Duodenal mucosa (tissue), 2 donors: ENCODE results near the gene SCNN1B.

Experiments
- H3K27ac ChIP-seq: one replicate; pipeline ENCODE4 v1.7.0; 2013; ENCODE audit warnings: low read depth, low read length
- H3K27me3 ChIP-seq, 2 donors: one replicate each; pipeline ENCODE4 v1.7.0; 2013; ENCODE audit warnings: low read length in 2 of 2, control low read depth in 1 of 2; ENCODE audit not compliant: insufficient read depth in 2 of 2, control insufficient read depth in 1 of 2
- H3K36me3 ChIP-seq, 2 donors: one replicate each; pipeline ENCODE4 v1.7.0; 2013; ENCODE audit warnings: low read length in 2 of 2, control low read depth in 1 of 2; ENCODE audit not compliant: insufficient read depth in 2 of 2, control insufficient read depth in 1 of 2
- H3K4me1 ChIP-seq, 2 donors: one replicate each; pipeline ENCODE4 v1.7.0; 2013; ENCODE audit warnings: low read length in 2 of 2, control low read depth in 1 of 2; ENCODE audit not compliant: insufficient read depth in 2 of 2, control insufficient read depth in 1 of 2
- H3K4me3 ChIP-seq, 2 donors: one replicate each; pipeline ENCODE4 v1.7.0; 2013; ENCODE audit warnings: low read length in 2 of 2, low read depth in 1 of 2
- H3K9ac ChIP-seq, 2 donors: one replicate each; pipeline ENCODE4 v1.7.0; 2013; ENCODE audit warnings: low read length in 2 of 2, low read depth in 1 of 2
- H3K9me3 ChIP-seq, 2 donors: one replicate each; pipeline ENCODE4 v1.7.0; 2013; ENCODE audit warnings: low read length in 2 of 2, control low read depth in 1 of 2; ENCODE audit not compliant: control insufficient read depth in 1 of 2

The SCNN1B gene

DNA sequence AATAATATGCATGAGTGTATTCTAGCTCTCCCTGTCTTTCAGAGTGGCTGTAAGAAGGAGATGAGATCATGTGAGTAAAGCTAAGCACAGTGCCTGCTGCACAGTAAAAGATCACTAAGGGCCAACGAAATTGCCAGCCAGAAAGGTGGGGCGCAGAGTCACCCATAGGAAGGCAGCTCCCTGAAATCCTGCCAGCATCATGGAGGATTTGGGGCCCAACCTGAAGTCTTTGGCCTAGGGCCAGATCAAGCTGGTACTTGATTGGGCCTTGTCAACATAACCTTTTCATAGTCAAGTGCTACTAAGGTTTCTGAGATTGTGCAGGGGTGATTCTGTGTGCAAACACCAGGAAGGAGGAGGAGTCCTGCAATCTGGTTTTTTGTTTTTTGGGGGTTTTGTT is 16.5 kb downstream of the SCNN1B start:
- Histone ChIP-seq H3K9ac (no peak overlapping the region), H3K4me1 (no peaks in the 10 kb centered on the region), H3K4me3 (no peak overlapping the region), H3K36me3 (no peaks in the 10 kb centered on the region), H3K27me3 (no peaks in the 10 kb centered on the region), H3K9me3 (no peaks in the 10 kb centered on the region), H3K27ac (no peak overlapping the region)

DNA sequence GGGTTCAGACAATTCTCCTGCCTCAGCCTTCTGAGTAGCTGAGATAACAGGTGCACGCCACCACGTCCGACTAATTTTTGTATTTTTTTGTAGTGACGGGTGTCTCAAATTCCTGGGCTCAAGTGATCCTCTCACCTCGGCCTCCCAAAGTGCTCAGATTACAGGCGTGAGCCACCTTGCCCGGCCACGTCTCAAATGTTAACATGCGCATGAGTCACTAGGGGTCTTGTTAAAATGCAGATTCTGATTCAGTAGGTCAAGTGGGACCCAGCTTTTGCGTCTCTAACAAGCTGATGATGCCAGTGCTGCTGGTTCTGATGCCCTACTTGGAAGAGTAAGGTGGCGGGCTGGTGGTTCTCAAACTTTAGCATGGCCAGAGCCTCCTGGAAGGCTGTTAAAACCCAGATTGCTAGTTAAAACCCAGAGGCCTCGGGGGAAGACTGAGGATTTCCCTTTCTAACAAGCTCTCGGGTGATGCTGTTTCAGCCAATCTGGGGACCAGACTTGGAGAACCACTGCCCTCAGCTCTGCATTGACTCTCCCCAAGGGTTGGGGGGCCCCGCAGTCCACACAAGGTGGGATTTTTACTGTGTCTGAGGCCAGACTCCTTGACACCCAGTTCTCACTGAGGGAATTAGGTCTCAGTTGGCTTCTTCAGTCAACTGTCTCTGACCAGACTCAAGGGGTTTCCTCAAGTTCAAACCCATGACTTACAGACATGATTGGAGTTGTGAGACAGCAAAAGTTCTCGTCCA is 17.9 kb downstream of the SCNN1B start:
- Histone ChIP-seq H3K27me3 (no peaks in the 10 kb centered on the region), H3K27ac (no peak overlapping the region), H3K36me3 (no peaks in the 10 kb centered on the region), H3K4me3 (no peak overlapping the region), H3K4me1 (no peaks in the 10 kb centered on the region), H3K9me3 (no peaks in the 10 kb centered on the region), H3K9ac (no peak overlapping the region)

DNA sequence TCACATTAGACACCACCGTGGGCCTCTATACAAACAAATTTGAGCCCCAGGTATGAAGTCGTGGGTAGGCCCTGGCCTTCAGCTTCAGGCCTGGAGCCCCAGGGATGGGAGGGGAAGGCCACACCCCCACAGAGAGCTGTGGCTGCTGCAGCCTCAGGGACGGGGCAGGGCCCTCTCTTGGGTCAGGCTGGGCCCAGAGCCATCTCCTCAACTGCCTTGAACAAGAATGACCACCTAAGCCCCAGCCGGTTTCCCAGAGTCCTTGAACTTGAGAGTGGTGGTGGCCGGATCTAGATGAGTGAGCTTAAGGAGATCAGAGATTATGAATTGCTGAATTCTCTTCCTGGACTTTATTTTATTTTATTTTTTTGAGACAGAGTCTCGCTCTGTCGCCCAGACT is 18.6 kb downstream of the SCNN1B start:
- no peak overlapping the region for H3K4me3 ChIP-seq
- no peaks in the 10 kb centered on the region for H3K27me3 ChIP-seq
- no peak overlapping the region for H3K27ac ChIP-seq
- H3K9me3 ChIP-seq = no peaks in the 10 kb centered on the region
- H3K9ac ChIP-seq = no peak overlapping the region
- H3K36me3 ChIP-seq = no peaks in the 10 kb centered on the region
- no peaks in the 10 kb centered on the region for H3K4me1 ChIP-seq

DNA sequence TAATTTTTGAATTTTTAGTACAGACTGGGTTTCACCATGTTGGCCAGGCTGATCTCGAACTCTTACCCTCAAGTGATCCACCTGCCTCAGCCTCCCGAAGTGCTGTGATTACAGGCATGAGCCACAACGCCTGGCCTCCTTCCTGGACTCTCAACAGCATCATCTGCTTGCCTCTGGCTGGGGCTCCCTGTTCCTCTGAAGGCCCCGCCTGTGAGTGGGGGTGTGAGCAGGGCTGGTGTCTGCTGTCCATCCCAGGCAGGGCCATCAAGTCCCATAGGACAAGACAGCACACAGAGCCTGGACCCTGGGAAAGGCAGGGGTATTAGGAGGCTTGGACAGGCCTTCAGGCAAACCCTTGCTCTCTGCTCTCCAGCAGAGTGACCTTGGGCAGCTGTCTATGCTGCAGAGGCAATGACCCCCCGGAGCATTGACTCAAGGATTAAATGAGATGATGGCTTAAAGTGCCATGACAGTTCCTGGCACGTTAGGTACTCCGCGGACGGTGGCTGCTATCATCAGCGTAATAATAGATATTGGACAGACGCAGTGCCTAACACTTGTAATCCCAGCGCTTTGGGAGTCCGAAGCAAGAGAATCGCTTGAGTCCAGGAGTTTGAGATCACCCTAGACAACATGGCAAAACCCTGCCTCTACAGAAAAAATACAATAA is 19.2 kb downstream of the SCNN1B start:
- no peaks in the 10 kb centered on the region for H3K9me3 ChIP-seq
- H3K4me1 ChIP-seq = no peaks in the 10 kb centered on the region
- H3K27me3 ChIP-seq = no peaks in the 10 kb centered on the region
- H3K9ac ChIP-seq = no peak overlapping the region
- H3K27ac ChIP-seq = no peak overlapping the region
- no peaks in the 10 kb centered on the region for H3K36me3 ChIP-seq
- H3K4me3 ChIP-seq = no peak overlapping the region

DNA sequence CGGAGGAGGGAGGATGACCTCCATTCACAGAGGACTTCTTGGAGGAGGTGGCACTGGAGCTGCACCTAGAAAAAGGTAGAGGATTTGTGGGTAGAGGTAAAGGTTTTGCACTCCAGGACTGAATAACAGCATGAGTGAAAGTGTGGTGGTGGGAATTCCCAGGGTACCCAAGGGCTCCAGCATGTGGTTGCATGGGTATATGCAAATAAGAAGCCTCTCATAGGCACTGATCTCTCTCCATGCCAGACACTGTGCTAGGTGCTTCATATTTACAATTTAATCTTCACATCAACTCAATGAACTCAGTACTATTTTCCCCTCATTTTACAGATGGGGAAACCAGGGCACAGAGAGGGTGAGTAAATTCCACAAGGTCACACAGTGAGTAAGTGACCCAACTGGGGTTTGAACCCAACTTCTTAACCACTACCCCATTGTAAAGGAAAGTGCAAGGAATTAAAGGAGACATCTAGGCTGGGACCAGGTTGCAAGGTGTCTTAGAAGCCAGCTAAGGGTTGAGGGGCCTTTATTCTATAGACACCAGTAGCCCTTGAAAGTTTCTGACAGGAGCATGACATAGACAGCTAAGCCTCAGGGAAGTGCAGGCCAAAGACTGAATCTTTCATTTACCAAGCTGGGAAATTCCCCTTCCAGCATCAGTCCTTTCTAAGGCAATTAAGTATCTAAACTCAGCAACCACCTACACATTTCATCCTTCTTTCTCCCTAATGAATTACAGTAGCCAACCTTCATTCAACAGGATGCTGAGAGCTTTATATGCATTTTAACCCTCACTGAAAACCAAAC is 21.3 kb downstream of the SCNN1B start:
- no peak overlapping the region for H3K9ac ChIP-seq

DNA sequence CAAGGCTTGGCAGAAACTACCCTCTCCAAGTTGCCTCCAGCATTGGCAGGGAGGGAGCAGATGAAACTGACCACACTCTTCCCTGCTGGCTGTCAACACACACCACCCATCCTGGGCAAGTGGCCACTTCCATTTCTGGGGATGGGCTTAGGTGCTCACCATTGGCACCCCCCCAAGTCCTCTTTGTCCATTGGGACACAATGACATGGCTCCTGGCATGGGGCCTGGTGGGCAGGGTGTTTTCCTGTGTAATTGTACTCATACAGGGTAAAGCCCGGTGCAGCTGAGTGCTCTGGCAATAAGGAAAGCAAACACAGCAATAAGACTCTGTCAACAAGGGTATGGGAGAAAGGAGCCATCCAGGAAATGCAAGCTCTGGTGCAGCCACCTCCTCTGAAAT is 22.6 kb downstream of the SCNN1B start:
- Histone ChIP-seq H3K9ac (no peak overlapping the region), H3K27me3 (no peaks in the 10 kb centered on the region), H3K4me1 (no peaks in the 10 kb centered on the region), H3K4me3 (no peak overlapping the region), H3K9me3 (no peaks in the 10 kb centered on the region), H3K36me3 (no peaks in the 10 kb centered on the region), H3K27ac (no peak overlapping the region)

More for the DNA sequence above, 21.3 kb downstream of the SCNN1B start:
- Histone ChIP-seq H3K36me3 (no peaks in the 10 kb centered on the region), H3K27ac (no peak overlapping the region), H3K9me3 (no peaks in the 10 kb centered on the region), H3K27me3 (no peaks in the 10 kb centered on the region), H3K4me1 (no peaks in the 10 kb centered on the region), H3K4me3 (no peak overlapping the region)

DNA sequence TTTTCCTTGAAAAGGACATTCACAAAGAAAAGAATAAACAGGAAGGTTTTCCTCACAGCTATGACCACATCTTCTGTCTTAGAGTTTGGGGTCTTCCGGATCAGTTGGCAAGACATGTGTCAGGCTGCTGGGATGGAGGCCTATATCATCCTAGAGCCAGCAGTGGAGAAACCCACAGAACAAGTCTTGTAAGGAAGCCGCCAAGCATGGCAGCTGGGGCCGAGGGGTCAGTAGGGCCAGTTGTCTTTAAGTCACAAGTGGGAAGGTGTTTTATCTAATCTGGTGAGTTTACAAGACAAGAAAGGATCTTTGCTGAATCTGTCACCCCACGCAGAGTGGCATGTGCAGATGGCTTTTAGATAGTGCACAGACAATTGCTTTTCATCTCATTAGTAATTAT is 25.7 kb downstream of the SCNN1B start:
- H3K4me1 ChIP-seq = no peaks in the 10 kb centered on the region
- no peaks in the 10 kb centered on the region for H3K27me3 ChIP-seq
- no peaks in the 10 kb centered on the region for H3K9me3 ChIP-seq
- H3K9ac ChIP-seq = no peak overlapping the region
- no peak overlapping the region for H3K27ac ChIP-seq
- H3K36me3 ChIP-seq = no peaks in the 10 kb centered on the region
- no peak overlapping the region for H3K4me3 ChIP-seq

DNA sequence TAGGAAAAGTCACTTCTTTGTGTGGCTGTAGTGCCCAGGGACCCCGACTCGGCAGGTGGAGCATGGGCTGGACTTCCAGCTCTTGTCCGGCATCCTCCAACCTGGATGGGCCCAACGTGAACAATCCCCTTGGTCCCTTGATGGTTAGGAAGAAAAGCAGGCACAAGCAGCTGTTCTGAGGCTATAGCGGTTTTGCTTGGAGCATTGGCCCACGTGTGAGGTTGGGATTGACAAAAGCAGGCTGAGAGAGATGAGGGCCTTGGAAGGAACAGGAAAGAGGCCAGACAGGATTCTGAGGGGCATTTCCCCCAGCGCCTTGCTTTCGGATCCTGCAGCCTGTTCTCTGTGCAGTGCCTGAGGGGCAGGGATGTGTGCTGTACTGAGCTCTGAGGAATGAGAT is 28.1 kb downstream of the SCNN1B start:
- Histone ChIP-seq H3K4me1 (no peaks in the 10 kb centered on the region), H3K27ac (no peak overlapping the region), H3K27me3 (no peaks in the 10 kb centered on the region), H3K9me3 (no peaks in the 10 kb centered on the region), H3K9ac (no peak overlapping the region), H3K36me3 (no peaks in the 10 kb centered on the region), H3K4me3 (no peak overlapping the region)

DNA sequence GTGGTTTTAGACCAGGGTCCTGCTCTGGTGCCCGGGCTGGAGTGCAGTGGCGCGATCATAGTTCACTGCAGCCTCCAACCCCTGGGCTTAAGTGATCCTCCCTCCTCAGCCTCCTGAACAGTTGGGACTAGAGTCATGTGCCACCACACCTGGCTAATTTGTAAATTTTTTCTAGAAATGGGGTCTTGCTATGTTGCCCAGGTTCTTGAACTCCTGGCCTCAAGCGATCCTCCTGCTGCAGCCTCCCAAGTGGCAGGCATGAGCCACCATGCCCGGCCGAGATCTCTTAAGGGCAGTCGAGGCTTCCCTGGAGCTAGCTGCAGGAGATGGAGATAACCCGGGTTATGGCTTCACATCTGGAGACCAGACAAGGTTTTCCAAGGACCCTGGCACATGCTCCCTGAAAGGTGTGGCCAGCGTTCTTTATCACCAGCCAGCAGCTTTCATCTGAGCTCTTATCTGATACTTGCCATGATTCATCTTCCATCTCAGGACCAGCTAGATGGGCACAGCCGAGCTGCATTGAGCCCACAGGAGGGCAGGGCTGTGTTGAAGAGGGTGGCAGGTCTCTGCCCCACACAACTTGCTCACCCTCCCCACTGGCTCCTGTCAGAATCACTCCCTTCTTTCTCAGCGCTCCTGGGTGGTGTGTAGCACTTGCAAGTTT is 28.6 kb downstream of the SCNN1B start:
- Histone ChIP-seq H3K27me3 (no peaks in the 10 kb centered on the region), H3K9me3 (no peaks in the 10 kb centered on the region), H3K4me3 (no peak overlapping the region), H3K27ac (no peak overlapping the region), H3K36me3 (no peaks in the 10 kb centered on the region), H3K9ac (no peak overlapping the region), H3K4me1 (peaks cover 0 to under 1% of the 10 kb centered on the region in 2 donors)
